HG03095 (cell line): ENCODE data around the gene SFMBT1.

Source experiments
- ATAC-seq: cut with Tn5 transposase; IDR thresholded peaks from one replicate; pipeline ENCODE4 v1.9.1; 2021; ENCODE audit warnings: moderate library complexity; ENCODE audit not compliant: unreplicated experiment

The SFMBT1 gene, protein sequence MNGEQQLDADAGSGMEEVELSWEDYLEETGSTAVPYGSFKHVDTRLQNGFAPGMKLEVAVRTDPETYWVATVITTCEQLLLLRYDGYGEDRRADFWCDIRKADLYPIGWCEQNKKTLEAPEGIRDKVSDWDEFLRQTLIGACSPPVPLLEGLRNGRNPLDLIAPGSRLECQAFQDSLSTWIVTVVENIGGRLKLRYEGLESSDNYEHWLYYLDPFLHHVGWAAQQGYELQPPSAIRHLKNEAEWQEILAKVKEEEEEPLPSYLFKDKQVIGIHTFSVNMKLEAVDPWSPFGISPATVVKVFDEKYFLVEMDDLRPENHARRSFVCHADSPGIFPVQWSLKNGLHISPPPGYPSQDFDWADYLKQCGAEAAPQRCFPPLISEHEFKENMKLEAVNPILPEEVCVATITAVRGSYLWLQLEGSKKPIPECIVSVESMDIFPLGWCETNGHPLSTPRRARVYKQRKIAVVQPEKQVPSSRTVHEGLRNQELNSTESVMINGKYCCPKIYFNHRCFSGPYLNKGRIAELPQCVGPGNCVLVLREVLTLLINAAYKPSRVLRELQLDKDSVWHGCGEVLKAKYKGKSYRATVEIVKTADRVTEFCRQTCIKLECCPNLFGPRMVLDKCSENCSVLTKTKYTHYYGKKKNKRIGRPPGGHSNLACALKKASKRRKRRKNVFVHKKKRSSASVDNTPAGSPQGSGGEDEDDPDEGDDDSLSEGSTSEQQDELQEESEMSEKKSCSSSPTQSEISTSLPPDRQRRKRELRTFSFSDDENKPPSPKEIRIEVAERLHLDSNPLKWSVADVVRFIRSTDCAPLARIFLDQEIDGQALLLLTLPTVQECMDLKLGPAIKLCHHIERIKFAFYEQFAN

DNA sequence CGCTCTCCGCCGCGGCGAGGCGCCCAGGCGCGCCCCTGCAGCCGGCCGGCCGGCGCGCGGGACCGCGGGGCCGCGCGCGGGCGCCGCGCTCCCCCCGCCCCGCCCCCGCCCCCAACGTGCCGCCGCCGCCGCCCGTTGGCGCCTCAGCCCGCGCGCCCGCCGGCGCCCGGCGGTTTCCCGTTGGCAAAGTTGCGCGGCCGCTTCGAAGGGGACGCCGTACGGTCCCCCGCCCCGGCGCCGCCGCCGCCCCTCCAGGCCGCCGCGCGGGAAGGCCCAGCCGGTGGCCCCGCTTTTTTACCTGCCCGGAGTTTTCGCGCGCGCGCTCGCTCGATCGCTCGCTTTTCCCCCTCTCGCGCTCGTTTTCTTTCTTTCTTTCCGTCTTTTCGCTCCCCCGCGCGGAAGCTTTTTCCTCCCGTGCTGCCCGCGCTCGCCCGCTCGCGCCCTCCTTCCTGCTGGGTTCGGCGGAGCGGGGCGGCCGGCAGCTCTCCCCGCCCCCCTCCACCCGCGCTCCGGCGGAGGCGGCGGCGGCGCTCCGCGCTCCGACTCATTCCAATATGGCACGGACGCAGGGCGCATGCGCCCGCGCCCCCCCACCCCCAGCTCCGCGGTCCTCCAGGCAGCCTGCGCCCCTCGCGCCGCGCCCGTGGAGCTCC lies at the start of gene SFMBT1:
Gene SFMBT1, minus strand, starts transcription at position 556 of the 653 bp plus-strand sequence. CDS start 76,945 bp downstream, outside the sequence.
- peak; percentile 37 for ATAC-seq

DNA sequence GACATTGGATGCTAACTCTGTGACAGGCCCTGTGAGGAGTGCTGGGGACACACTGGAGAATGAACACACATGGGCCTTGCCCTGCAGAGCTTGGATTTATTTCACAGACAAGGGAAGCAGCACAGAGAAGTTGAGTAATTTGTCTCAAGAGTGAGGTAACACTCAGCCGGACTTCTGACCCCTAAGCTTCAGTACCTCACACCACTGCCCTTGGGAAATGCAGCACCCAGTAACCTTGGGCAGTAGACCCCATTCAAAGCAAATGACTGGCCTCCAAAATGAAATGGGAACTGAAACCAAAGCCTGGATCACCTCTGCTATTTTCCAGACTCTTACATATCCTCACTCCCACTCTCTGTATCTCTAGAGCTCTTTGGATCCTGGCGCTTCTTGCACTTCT lies 47.1 kb upstream of the SFMBT1 start:
- no peak for ATAC-seq

DNA sequence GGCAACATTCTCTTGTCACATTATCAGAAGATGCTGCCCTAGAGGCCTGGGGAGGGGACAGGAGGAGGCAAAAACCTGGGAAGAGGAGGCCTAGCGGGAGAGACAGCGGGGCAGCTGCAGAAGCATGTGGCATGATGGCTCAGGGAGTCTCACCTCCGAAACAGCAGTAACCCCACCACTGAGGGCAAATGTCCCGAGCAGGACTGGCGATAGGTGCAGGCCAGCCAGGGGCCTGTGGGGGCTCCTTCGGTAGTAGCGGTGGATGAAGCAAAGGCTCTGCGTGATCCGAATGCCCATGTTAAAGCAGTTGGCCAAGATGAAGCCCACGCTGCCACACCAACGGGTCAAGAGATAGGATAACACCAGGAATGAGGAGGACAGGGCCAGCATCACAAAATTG lies 46.3 kb upstream of the SFMBT1 start:
- ATAC-seq, result no peak

DNA sequence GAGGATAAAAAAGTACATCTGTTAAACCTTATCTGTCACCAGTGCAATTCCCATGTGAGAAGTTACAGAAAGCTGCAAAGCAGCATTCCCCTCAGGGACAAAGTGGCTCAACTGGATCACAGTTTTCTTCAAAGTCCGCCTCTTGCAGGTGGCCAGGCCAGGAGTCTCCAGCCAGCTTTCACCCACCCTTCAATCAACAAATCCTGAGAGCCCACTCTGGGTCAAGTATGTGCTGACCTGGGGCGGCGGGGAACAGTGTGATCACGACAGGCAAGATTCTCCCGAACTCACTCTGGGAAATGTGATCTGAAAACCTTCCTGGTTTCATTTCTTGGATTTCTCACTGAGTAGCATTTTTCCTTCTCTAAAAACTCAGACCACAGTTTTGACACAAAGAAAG lies 45.1 kb upstream of the SFMBT1 start:
- ATAC-seq, result no peak

DNA sequence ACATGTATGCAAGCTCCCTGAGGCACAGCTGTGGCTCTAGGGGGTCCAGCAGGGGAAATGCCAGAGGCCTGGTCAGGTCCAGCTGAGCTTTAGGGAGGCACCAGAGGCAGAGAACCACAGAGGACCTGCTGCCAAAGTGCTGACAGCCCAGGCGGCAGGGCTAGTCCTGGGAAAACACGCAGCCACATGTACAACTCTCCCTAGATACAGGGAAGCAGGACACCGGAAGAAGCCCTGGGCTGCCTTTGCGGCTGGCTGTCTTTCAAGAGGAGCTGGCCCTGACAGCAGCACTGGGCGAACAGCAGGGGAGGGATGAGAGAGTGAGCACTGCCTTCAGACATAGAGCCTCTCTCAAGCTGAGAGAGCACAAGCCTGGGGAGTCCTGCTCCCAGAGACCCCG lies 43.6 kb upstream of the SFMBT1 start:
- ATAC-seq, result no peak

DNA sequence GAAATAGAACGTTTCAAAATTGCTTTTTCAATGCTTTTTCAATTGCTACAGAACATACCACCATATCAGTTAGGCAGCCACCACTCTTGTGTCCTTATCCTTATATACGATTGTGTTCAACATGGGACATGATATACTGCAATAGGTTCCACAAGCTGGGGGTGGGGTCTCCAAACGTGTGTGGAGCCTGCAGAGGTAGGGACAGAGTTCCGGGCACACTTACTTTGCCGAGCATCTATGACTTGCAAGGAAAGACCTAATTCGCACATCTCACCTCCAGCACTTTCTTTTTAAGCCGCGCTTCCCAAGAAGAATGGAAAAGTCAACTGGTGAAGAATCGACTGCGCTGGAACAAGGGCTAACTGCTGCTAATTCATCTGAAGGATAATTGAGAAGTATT lies 39.6 kb upstream of the SFMBT1 start:
- no peak for ATAC-seq

DNA sequence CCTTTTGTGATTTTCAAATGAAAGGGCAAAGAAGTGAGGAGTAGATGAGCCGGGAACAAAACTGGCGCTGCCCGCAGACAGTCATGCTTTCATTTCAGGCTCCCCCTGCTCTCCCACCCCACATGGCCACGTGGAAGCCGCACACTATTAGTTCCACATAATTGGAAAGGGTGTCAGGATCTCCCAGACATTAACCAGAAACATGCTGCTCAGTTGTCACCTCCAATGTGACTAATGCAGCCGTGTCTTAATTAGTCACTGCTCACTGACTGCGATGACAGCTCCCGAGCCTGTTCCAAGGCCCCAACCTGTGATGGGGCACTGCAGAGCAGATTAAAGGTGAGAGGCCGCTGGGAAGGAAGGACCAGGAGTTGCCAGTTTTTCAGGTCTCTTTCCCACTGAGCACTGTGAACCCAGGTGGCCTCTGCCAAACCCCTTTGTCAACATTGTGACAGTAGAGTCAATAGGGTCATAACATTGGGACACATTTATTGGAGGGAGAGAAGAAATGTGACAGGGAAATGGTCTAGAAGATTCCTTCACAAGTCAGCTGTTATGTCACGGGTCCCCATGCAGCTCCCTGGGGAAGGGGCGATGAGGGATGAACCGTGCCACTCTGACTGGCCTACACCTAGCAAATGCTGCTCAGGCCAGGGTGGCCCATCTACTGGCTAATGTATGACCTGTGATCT lies 38.6 kb upstream of the SFMBT1 start:
- no peak for ATAC-seq

DNA sequence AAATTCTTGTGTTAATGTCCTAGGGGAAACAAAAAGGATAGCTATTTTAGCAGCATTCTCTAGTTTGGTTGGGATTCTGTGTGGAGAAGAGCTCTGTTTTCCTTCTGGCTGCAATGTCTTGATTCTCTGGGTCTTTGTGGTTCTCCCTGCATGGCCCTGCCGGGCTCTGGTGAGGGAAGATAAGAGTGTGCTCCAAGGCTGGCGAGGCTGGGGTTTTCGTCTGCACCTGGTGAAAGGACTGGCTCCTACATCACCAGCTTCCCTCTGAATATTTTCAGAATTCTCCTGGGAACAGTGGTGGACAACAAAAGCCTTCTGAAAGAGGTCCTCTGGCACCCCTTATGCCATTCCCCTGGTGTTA lies 38.1 kb upstream of the SFMBT1 start:
- ATAC-seq, result no peak

DNA sequence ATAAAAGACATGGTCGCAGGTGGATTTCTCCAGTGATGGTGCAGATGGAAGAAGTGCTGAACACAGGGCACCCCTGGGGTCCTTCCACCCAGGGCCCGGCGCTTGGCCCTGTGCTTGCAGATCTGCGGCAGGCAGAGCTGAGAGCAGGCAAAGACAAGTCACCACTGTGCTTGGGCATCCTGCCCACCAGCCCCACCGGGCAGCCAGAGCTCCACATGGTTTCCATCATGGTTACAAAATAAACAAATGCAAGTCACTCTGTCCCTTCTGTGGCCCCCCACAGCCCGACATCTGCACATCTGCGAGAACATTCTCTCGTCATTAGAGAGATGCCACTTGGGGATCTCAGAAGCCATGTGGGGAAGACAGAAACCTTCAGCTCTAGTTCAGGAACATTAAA lies 37.6 kb upstream of the SFMBT1 start:
- no peak for ATAC-seq

DNA sequence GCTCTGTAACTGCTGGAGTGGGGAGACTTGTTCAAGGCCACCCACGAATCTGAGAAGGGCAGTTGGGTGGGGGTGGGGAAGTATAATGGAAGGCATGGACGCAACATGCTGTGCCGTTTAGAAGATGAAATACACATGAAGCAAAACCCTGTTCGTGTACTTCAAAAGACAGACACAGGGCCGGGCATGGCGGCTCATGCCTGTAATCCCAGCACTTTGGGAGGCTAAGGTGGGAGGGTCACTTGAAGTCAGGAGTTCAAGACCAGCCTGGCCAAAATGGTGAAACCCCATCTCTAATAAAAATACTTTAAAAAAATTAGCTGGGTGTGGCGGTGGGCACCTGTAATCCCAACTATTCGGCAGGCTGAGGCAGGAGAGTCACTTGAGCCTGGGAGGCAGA lies 36.9 kb upstream of the SFMBT1 start:
- ATAC-seq, result no peak

DNA sequence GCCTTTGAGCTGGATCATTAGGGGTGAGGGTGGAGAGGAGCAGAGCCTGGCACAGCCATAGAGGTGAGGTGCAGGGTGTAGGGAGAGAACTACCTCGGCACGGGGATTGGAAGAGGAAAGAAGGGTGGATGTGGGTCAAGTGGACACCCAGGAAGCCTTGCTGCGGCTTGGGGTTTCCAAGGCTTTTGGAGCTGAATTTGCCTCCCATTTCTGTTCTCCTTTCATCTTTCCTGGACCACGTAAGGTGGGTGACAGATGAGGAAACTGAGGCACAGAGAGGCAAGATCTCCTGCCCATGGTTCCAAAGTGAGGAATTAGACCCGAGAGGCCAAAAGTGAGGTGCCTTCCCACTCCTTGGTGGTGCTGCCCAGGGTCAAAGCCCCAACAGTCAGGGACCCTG lies 35.4 kb upstream of the SFMBT1 start:
- no peak for ATAC-seq

DNA sequence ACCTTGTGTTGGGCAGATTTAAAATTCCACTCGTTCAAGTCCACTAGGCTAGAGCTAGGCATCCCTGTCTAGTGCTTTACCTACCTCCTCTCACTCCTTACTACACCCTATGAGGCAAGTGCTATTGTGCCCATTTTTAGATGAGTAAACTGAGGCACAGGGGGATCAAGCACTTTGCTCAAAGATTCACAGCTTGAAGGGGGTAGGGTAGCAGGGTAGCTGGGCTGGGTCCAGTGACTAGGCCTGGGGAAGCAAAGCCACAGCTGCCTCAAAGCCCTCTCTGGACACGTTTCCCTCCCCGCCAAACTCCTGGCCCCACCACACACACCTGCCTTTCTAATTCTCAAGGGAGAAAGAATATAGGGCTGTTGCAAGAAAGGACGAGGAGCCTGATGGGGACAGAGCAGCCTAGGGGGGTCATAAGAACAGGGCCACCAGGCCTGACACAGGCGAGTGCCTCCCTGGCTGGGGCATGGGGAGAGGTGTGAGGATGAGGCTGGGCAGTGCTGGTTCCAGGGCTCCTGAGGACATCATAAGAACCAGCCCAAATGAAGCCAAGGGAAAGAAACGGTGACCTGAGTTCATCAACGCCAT lies 34.8 kb upstream of the SFMBT1 start:
- ATAC-seq, result no peak

DNA sequence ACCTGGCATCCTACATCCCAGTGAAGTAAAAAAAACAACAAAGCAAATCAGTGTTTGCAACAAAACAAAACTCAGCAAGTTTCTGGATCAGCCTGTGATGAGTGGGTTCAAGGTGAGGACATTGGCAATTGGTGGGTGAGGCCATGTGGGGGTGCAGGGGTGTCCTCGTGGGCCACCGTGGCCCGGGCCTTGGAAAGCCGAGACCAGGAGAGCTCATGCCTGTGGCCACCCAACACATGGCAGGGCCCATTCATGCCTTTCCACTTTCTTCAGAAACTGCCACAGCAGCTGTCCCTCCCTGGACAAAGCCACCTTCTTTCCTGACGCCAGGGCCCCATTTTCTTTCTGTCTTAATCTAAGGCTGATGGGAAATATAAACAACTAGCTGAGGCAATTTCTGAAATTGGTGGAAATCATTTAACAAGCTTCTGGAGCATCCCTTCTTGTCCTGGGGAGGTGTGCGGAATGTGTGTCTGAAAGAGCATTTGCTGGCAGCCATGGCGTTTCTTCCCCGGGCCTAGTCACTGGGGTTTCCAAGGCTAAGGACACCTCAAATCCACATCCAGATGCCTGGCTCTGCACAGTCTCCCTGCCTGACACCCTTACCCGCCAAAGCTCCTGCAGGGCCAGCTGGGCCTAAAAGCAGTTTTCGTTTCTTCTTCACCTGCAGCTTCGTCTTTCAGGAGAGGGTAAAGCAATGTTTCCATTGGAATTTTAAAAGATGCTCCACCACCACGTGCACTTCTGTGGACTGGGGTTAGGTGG lies 34.1 kb upstream of the SFMBT1 start:
- ATAC-seq, result no peak

DNA sequence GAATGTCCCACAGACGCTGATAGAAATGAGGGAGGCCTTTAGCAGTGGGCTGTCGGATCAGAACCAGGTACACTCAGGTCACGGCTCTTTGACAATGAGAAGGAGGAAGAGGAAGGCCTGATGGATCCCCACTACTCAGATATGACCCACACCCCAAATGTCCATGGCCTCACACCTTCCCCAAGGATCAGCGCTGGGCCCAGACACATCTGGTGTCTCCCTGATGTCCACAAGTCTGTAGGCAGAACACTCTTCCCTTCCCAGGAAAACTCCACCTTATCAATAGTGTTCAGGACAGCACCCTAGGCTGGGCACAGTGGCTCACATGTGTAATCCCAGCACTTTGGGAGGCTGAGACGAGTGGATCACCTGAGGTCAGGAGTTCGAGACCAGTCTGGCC lies 33.3 kb upstream of the SFMBT1 start:
- ATAC-seq, result no peak

DNA sequence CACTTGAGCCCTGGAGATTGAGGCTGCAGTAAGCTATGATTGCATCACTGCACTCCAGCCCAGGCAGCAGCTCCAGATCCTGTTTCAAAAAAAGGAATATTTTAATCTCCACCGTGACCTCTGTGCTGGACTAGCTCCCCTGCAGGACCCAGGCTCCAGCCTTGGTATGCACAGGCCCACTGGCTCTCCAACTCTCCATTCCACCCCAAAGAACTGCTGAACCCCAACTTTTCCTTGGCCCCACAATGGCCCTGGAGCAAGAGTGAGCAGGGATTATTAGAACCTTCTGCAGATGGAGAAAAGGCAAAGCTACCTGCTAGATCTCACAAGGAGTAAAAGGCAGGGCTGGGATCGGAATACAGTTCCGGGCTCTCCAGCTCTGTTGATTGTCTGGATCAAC lies 32.8 kb upstream of the SFMBT1 start:
- ATAC-seq, result no peak

DNA sequence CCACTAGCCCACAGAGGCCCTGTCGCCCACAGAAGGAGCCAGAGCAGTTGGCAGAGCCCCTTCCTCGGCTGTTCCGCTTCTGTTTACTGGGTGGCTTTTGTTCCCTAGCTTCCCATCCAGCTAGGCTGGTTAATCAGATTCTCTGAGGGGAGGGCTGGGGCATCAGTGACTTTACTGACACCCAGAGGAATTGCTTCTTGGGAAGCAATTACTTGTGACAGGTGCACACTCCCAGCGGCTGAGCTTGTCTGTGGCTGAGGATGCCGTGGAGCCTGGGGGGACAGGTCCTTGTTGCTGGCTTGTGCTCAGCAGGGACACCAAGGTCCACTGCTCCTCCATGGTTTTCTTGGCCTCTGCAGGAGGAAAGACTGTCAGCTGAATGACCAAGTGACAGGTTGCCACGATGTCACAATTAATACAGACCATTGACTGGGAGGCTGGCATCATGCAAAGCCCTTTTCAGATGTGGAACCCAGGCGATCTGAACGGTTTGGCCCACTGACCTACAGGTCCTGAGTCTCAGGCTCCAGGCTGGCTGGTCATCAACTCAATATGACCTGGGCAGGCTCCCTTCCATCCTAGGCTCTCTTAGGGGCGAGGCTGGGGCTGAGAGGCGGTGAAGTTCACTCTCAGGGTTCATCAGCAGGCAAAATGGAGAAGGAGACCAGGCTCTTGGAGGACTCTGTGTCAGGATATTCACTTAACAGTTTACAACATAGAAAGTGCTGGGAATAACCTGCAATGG lies 31.8 kb upstream of the SFMBT1 start:
- no peak for ATAC-seq

DNA sequence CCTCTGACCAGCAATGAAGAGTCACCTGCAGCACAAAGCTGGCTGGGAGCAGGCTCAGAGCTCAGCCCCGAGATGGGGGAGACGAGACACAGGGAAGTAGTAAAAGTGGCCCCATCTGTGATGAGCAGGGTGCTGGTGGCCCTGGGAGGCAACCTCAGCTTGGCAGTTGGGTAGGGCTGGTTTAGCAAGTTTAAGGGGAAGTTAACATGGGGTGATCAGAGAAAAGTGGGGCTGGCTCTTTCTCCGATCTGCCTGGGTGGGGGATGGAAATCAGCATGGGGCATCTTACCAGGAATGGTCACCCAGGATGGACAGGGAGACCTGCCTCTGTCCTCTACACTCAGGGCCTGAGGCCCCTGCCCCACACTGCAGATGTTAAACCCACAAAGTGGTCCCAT lies 29.9 kb upstream of the SFMBT1 start:
- no peak for ATAC-seq

DNA sequence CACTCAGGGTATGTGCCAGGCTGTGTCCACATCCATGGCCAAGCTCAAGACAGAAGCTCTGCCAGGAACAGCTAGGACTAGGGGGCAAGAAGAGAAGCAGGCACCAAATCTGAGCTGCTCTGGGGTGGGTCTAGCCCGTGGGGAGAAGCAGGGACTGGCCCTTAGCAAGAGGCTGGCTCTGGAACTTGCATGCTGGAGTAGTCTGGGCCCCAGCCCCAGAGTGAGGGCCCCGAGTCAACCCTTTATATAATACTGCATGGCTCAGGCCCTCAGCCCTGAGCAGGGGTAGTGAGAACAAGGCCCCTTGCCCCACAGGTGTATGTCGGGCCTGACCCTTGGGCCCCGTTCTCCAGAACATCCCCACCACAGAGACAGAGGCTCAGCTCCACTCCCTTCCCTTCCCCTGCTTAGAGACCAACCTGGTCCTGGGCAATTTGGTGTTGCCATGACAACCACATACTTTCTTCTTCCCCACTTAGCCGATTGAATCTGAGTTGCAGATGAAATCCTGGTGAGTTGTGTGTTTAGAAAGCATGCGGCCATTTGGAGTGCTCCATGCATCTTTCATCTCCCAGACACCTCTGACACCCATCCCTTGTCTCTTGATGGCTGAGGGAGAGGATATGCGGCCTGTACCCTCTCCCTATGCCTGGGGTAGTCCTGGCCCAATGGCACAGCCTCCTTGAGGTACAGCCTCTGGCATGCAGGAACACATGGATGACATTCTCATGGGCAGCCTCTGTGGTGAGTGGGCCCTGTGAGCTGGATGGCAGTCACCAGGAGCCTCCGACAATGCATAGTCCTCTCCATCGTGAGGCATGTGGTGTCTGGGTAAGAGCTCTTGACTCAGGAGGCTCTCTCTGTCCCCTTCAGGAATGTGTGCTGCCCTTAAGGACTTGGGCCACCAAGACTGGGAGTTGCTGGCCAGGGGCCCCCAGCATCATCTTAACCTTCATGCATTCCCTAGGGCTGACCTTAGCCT lies 29.2 kb upstream of the SFMBT1 start:
- no peak for ATAC-seq
